Measurements from ENCODE around the gene CLBA1. TPM values are rescaled to one million over a fixed set of nuclear protein-coding genes. Genes with fewer than 3 reads are reported as not detected.

The CLBA1 gene
- total and polyA plus RNA-seq, 9 donors: 3.5 to 7.1 (median 4.5) TPM

- peaks cover 26% of the 10 kb centered on the region for H3K36me3 ChIP-seq (ENCODE audit: control insufficient read depth, insufficient read depth, low read length)
- no peak overlapping the region for H3K27ac ChIP-seq (ENCODE audit: low read length)
- 78% methylated on average over 16 of the region's 21 CpGs for WGBS (ENCODE audit: insufficient coverage)
- peaks cover 10% of the 10 kb centered on the region for H3K4me1 ChIP-seq (ENCODE audit: control insufficient read depth, insufficient read depth, low read length)
- no peaks in the 10 kb centered on the region for H3K27me3 ChIP-seq (ENCODE audit: control insufficient read depth, insufficient read depth, low read length)
- no peak for DNase-seq
- H3K9me3 ChIP-seq (replicated peaks; ENCODE audit: control insufficient read depth, low read depth, low read length): no peaks in the 10 kb centered on the region
- no peak overlapping the region for H3K4me3 ChIP-seq (ENCODE audit: low read length)
Measured at GRCh38 chr14:105005929-105006830, 20.6 kb downstream of the CLBA1 start.

DNA sequence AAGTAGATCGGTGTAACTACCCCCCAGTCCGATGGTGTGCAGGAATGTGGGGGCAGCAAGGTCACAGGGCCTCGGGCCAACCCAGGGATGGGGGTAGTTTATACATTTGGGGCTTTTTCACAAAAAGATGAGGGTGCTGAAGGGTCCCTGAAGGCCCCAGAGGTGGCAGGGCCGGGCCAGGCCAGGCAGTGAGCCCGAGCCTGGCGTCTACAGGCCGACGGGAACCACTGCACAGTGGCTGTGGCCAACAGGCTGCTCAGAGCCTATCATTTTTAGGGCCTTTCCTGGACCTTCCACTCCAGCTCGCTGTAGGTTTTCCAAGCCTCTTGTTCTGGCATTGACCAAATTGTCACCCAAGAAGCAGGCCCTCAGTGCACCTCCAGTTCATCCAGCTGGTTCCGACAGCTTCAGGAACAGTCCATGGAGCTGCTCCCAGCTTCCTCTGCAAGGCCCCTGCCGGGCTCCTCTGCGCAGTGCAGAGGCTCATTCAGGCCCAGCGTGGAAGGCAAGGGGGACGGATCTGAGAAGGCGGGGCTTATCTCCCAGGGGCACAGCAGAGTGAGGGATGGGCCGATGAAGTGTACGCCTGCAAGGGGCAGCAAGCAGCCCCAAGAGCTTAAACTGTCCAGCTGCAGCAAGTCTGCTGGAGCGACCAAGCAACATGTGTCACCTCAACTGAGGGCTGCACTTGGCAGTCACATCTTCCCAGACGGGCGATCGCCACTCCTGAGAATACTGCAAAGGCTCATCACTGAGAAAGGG lies 21.4 kb downstream of the CLBA1 start:
- no peak for DNase-seq
- no peaks in the 10 kb centered on the region for H3K27me3 ChIP-seq (ENCODE audit: control insufficient read depth, insufficient read depth, low read length)
- H3K4me1 ChIP-seq (ENCODE audit: control insufficient read depth, insufficient read depth, low read length): peaks cover 16% of the 10 kb centered on the region
- 79% methylated on average over 17 of the region's 21 CpGs for WGBS (ENCODE audit: insufficient coverage)
- no peaks in the 10 kb centered on the region for H3K9me3 ChIP-seq (replicated peaks; ENCODE audit: control insufficient read depth, low read depth, low read length)
- peaks cover 32% of the 10 kb centered on the region for H3K36me3 ChIP-seq (ENCODE audit: control insufficient read depth, insufficient read depth, low read length)
- H3K27ac ChIP-seq (ENCODE audit: low read length): no peak overlapping the region
- no peak overlapping the region for H3K4me3 ChIP-seq (ENCODE audit: low read length)

- no peak overlapping the region for H3K27ac ChIP-seq (ENCODE audit: low read length)
- WGBS (ENCODE audit: insufficient coverage): 91% methylated on average over 13 of the region's 19 CpGs
- DNase-seq: no peak
- no peaks in the 10 kb centered on the region for H3K9me3 ChIP-seq (replicated peaks; ENCODE audit: control insufficient read depth, low read depth, low read length)
- H3K4me3 ChIP-seq (ENCODE audit: low read length): no peak overlapping the region
- peaks cover 22% of the 10 kb centered on the region for H3K4me1 ChIP-seq (ENCODE audit: control insufficient read depth, insufficient read depth, low read length)
- H3K36me3 ChIP-seq (ENCODE audit: control insufficient read depth, insufficient read depth, low read length): peaks cover 32% of the 10 kb centered on the region
- H3K27me3 ChIP-seq (ENCODE audit: control insufficient read depth, insufficient read depth, low read length): no peaks in the 10 kb centered on the region
Measured at GRCh38 chr14:105007593-105008264, 22.1 kb downstream of the CLBA1 start.

DNA sequence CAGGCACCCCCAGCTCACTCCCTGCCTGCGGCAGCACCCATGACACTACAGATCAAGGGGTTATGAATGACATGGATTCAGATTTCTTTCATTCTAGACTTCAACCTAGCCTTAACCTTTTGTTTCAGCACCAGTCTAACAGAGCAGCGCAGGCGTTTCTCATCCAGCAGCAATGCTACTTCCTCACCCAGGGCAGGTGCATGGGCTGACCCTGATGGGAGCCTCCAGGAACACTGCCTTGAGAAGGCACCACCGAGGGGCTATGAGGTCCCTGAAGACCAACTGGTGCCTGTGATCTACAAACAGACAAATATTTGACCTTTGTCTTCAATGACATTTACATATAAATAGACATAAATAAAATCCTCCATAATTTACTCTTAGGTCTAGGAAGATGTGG lies 24.5 kb downstream of the CLBA1 start:
- Histone ChIP-seq H3K4me1 (ENCODE audit: control insufficient read depth, insufficient read depth, low read length) (peaks cover 35% of the 10 kb centered on the region), H3K9me3 (replicated peaks; ENCODE audit: control insufficient read depth, low read depth, low read length) (no peaks in the 10 kb centered on the region), H3K27me3 (ENCODE audit: control insufficient read depth, insufficient read depth, low read length) (no peaks in the 10 kb centered on the region), H3K4me3 (ENCODE audit: low read length) (no peak overlapping the region), H3K27ac (ENCODE audit: low read length) (no peak overlapping the region), H3K36me3 (ENCODE audit: control insufficient read depth, insufficient read depth, low read length) (peaks cover 32% of the 10 kb centered on the region)
- 94% methylated on average over 3 of the region's 4 CpGs for WGBS (ENCODE audit: insufficient coverage)
- DNase-seq: no peak

- 74% methylated on average over 17 of the region's 17 CpGs for WGBS (ENCODE audit: insufficient coverage)
- Histone ChIP-seq H3K4me3 (ENCODE audit: low read length) (no peak overlapping the region), H3K27me3 (ENCODE audit: control insufficient read depth, insufficient read depth, low read length) (no peaks in the 10 kb centered on the region), H3K36me3 (ENCODE audit: control insufficient read depth, insufficient read depth, low read length) (peaks cover 32% of the 10 kb centered on the region), H3K27ac (ENCODE audit: low read length) (no peak overlapping the region), H3K4me1 (ENCODE audit: control insufficient read depth, insufficient read depth, low read length) (peaks cover 35% of the 10 kb centered on the region), H3K9me3 (replicated peaks; ENCODE audit: control insufficient read depth, low read depth, low read length) (no peaks in the 10 kb centered on the region)
- no peak for DNase-seq
Measured at GRCh38 chr14:105010891-105011291, 25.3 kb downstream of the CLBA1 start.

- Histone ChIP-seq H3K36me3 (ENCODE audit: control insufficient read depth, insufficient read depth, low read length) (peaks cover 33% of the 10 kb centered on the region), H3K27ac (ENCODE audit: low read length) (no peak overlapping the region), H3K9me3 (replicated peaks; ENCODE audit: control insufficient read depth, low read depth, low read length) (no peaks in the 10 kb centered on the region), H3K27me3 (ENCODE audit: control insufficient read depth, insufficient read depth, low read length) (no peaks in the 10 kb centered on the region), H3K4me1 (ENCODE audit: control insufficient read depth, insufficient read depth, low read length) (peaks cover 35% of the 10 kb centered on the region), H3K4me3 (ENCODE audit: low read length) (no peak overlapping the region)
- no peak for DNase-seq
- 77% methylated on average over 29 of the region's 29 CpGs for WGBS (ENCODE audit: insufficient coverage)
Measured at GRCh38 chr14:105011312-105011990, 25.9 kb downstream of the CLBA1 start.

GRCh38 chr14:105012171-105012985 lies 26.8 kb downstream of the CLBA1 start:
- no peaks in the 10 kb centered on the region for H3K27me3 ChIP-seq (ENCODE audit: control insufficient read depth, insufficient read depth, low read length)
- H3K4me1 ChIP-seq (ENCODE audit: control insufficient read depth, insufficient read depth, low read length): peaks cover 37% of the 10 kb centered on the region
- peak overlapping the region; percentile 13 for H3K27ac ChIP-seq (ENCODE audit: low read length)
- WGBS (ENCODE audit: insufficient coverage): 76% methylated on average over 14 of the region's 23 CpGs
- no peak overlapping the region for H3K4me3 ChIP-seq (ENCODE audit: low read length)
- no peak for DNase-seq
- peaks cover 27% of the 10 kb centered on the region for H3K36me3 ChIP-seq (ENCODE audit: control insufficient read depth, insufficient read depth, low read length)
- H3K9me3 ChIP-seq (replicated peaks; ENCODE audit: control insufficient read depth, low read depth, low read length): no peaks in the 10 kb centered on the region

GRCh38 chr14:105013150-105013785 lies 27.7 kb downstream of the CLBA1 start:
- peak; percentile 64 for DNase-seq
- Histone ChIP-seq H3K4me1 (ENCODE audit: control insufficient read depth, insufficient read depth, low read length) (peaks cover 42% of the 10 kb centered on the region), H3K36me3 (ENCODE audit: control insufficient read depth, insufficient read depth, low read length) (peaks cover 23% of the 10 kb centered on the region), H3K4me3 (ENCODE audit: low read length) (no peak overlapping the region), H3K9me3 (replicated peaks; ENCODE audit: control insufficient read depth, low read depth, low read length) (no peaks in the 10 kb centered on the region), H3K27ac (ENCODE audit: low read length) (no peak overlapping the region), H3K27me3 (ENCODE audit: control insufficient read depth, insufficient read depth, low read length) (no peaks in the 10 kb centered on the region)
- 24% methylated on average over 3 of the region's 8 CpGs for WGBS (ENCODE audit: insufficient coverage)

GRCh38 chr14:105014032-105014431 lies 28.4 kb downstream of the CLBA1 start:
- Histone ChIP-seq H3K4me3 (ENCODE audit: low read length) (no peak overlapping the region), H3K27ac (ENCODE audit: low read length) (no peak overlapping the region), H3K27me3 (ENCODE audit: control insufficient read depth, insufficient read depth, low read length) (no peaks in the 10 kb centered on the region), H3K9me3 (replicated peaks; ENCODE audit: control insufficient read depth, low read depth, low read length) (no peaks in the 10 kb centered on the region), H3K36me3 (ENCODE audit: control insufficient read depth, insufficient read depth, low read length) (peaks cover 25% of the 10 kb centered on the region), H3K4me1 (ENCODE audit: control insufficient read depth, insufficient read depth, low read length) (peaks cover 46% of the 10 kb centered on the region)
- DNase-seq: no peak
- WGBS (ENCODE audit: insufficient coverage): 66% methylated on average over 8 of the region's 9 CpGs
